HepG2 (cell line): Measurements from ENCODE around the gene ZC3H14. TPM values are rescaled to one million over a fixed set of nuclear protein-coding genes. Genes with fewer than 3 reads are reported as not detected.

Experiments
- ATAC-seq: fragments of 200-7000 bp; cut with Tn5 transposase; 3 replicates; pipeline ENCODE4 v1.9.1; 2020; ENCODE audit warnings: mild to moderate bottlenecking, moderate library complexity
- BruUV-seq: library from RNA; stranded (reverse); fragments of 400-500 nt; replicated peaks from 2 replicates; lab custom pipeline; 2021; lab: Mats Ljungman, UMichigan
- CTCF ChIA-PET: fragments of 300-600 bp; formaldehyde crosslinking; extraction: SDS; loops from one replicate; lab custom pipeline; 2021; ENCODE audit warnings: low total read pairs, inconsistent platforms, low intra/inter-chr PET ratio; lab: Yijun Ruan, JAX
- POLR2A ChIA-PET: fragments of 350-600 bp; sonication (Branson Sonifier 250); formaldehyde crosslinking; loops from one replicate; lab custom pipeline; 2020; ENCODE audit warnings: antibody characterized with exemption, inconsistent platforms; lab: Yijun Ruan, JAX
- DNase-seq: peaks from one replicate; pipeline ENCODE4 v3.0.0-alpha.2; 2015; ENCODE audit warnings: low spot score
- FAIRE-seq: peaks from 3 replicates; lab custom pipeline; 2011; peaks lifted over from hg19 to GRCh38; lab: Jason Lieb, UNC
- H2AFZ ChIP-seq: one replicate; pipeline ENCODE4 v1.6.1; 2011; ENCODE audit warnings: low read length, inconsistent platforms
- H3K27ac ChIP-seq: fragments of 300-600 bp; 3 replicates; pipeline ENCODE4 v1.8.0; 2011; ENCODE audit warnings: mixed run types, mild to moderate bottlenecking, mixed read lengths, low read length, inconsistent platforms; ENCODE audit not compliant: insufficient read depth; ENCODE audit errors: extremely low read length
- H3K27me3 ChIP-seq, 2 experiments: fragments of 200-600 bp in 1 of 2; 2 replicates in 1 of 2; 3 replicates in 1 of 2; pipeline versions ENCODE4 v1.6.0 to v1.8.0; 2011; ENCODE audit warnings: low read length in 2 of 2, mild to moderate bottlenecking in 2 of 2, moderate library complexity in 2 of 2, inconsistent platforms in 1 of 2; ENCODE audit not compliant: insufficient read depth in 2 of 2, control insufficient read depth in 1 of 2
- H3K36me3 ChIP-seq, 2 experiments: fragments of 200-600 bp in 1 of 2; replicated peaks in 1 of 2; 2 replicates in 1 of 2; 3 replicates in 1 of 2; pipeline versions ENCODE4 v1.5.1 to v1.8.0; 2011; ENCODE audit warnings: low read length in 2 of 2, inconsistent platforms in 1 of 2; ENCODE audit not compliant: insufficient read depth in 2 of 2, control insufficient read depth in 1 of 2
- H3K4me1 ChIP-seq: 2 replicates; pipeline ENCODE4 v1.5.1; 2012; ENCODE audit warnings: low read length, inconsistent platforms; ENCODE audit not compliant: insufficient read depth
- H3K4me2 ChIP-seq: 2 replicates; pipeline ENCODE4 v1.6.0; 2011; ENCODE audit warnings: low read depth, low read length, inconsistent platforms
- H3K4me3 ChIP-seq, 3 experiments: fragments of 200-600 bp in 1 of 3; sonication (generic), shearing (Covaris generic) in 1 of 3; replicated peaks in 1 of 3; 2 replicates each; pipeline ENCODE4 v1.5.1; 2011 to 2016; ENCODE audit warnings: low read length in 3 of 3, inconsistent platforms in 2 of 3, low read depth in 2 of 3, mild to moderate bottlenecking in 2 of 3, control low read depth in 1 of 3, mixed read lengths in 1 of 3; ENCODE audit not compliant: insufficient read depth in 1 of 3
- H3K79me2 ChIP-seq: one replicate; pipeline ENCODE4 v1.6.1; 2011; ENCODE audit warnings: low read length, inconsistent platforms; ENCODE audit not compliant: insufficient read depth
- H3K9ac ChIP-seq: 2 replicates; pipeline ENCODE4 v1.6.0; 2011; ENCODE audit warnings: mild to moderate bottlenecking, low read depth, low read length, inconsistent platforms; ENCODE audit not compliant: insufficient read depth
- H3K9me3 ChIP-seq: 2 replicates; pipeline ENCODE4 v1.5.1; 2012; ENCODE audit warnings: mild to moderate bottlenecking, low read length
- H4K20me1 ChIP-seq: 2 replicates; pipeline ENCODE4 v1.6.0; 2011; ENCODE audit warnings: inconsistent platforms, mild to moderate bottlenecking, low read length, moderate library complexity; ENCODE audit not compliant: insufficient read depth
- HMGA1 ChIP-seq: sonication (generic); formaldehyde crosslinking; conservative IDR thresholded peaks from 2 replicates; pipeline ENCODE4 v1.4.0; 2020; ENCODE audit warnings: missing genetic modification reagents
- IRF2 ChIP-seq: IDR thresholded peaks from 2 replicates; pipeline ENCODE4 v1.6.1; 2018; ENCODE audit warnings: missing genetic modification reagents, missing compliant biosample characterization
- MIER2 ChIP-seq: IDR thresholded peaks from 2 replicates; pipeline ENCODE4 v1.6.1; 2016; ENCODE audit warnings: missing biosample characterization, missing genetic modification reagents
- MYC ChIP-seq: sonication (generic); formaldehyde crosslinking; IDR thresholded peaks from 2 replicates; pipeline ENCODE4 v1.9.0; 2021; ENCODE audit warnings: missing genetic modification reagents, borderline replicate concordance
- NFYC ChIP-seq: IDR thresholded peaks from 2 replicates; pipeline ENCODE4 v1.6.1; 2016; ENCODE audit warnings: missing genetic modification reagents, missing compliant biosample characterization
- SIN3A ChIP-seq: IDR thresholded peaks from 2 replicates; pipeline ENCODE4 v1.6.1; 2011; ENCODE audit warnings: low read depth, mild to moderate bottlenecking, control low read depth, low read length, borderline replicate concordance
- SMYD3 ChIP-seq: sonication (generic); formaldehyde crosslinking; IDR thresholded peaks from 2 replicates; pipeline ENCODE4 v1.8.1; 2023; ENCODE audit warnings: mild to moderate bottlenecking, missing genetic modification reagents
- ZNF274 ChIP-seq: sonication (generic); formaldehyde crosslinking; IDR thresholded peaks from 2 replicates; pipeline ENCODE4 v1.5.1; 2020; ENCODE audit warnings: mild to moderate bottlenecking, missing genetic modification reagents
- ZNF30 ChIP-seq: sonication (generic); formaldehyde crosslinking; IDR thresholded peaks from 2 replicates; pipeline ENCODE4 v1.5.0; 2020; ENCODE audit warnings: mild to moderate bottlenecking, missing genetic modification reagents
- WGBS: methylation state at CpG from one replicate; pipeline ENCODE4 v1.1.6; 2017; ENCODE audit warnings: low lambda C conversion rate; 5-methylcytosine and 5-hydroxymethylcytosine counted together
- in situ Hi-C: cut with HindIII; loops from 2 replicates; pipeline ENCODE4 v1.10.0; 2017; ENCODE audit warnings: low pct_unique_long_range_greater_than_20kb; ENCODE audit not compliant: extremely low pct_ligation_motif_present
- intact Hi-C: fragments of 100-400 bp; cut with micrococcal nuclease; formaldehyde crosslinking; loops from one replicate; pipeline ENCODE4 v1.10.0; 2022; ENCODE audit not compliant: unreplicated experiment
- polyA plus RNA-seq, 8 experiments: library from polyadenylated mRNA; depleted of rRNA in 3 of 8; stranded (reverse) in 7 of 8; unstranded in 1 of 8; fragments of >200 nt; fragmentation: Illumina TruSeq in 4 of 8; extraction: Trizol in 4 of 8; gene quantifications; 2 replicates each; pipeline versions ENCODE4 v1.2.1 to v1.2.3, GENCODE V29; 2011 to 2016; ENCODE audit warnings: low read depth in 4 of 8, missing spikeins in 1 of 8, mixed read lengths in 1 of 8; ENCODE audit not compliant: insufficient read depth in 1 of 8
- total RNA-seq, 5 experiments: library from RNA; depleted of rRNA; stranded (reverse); fragments of >200 nt; fragmentation: Illumina TruSeq; extraction: Trizol; gene quantifications; 2 replicates each; pipeline ENCODE4 v1.2.3, GENCODE V29; 2016; ENCODE audit warnings: low read depth in 1 of 5
- TF ChIP-seq, protein P1 (sequence below): sonication (generic); formaldehyde crosslinking; IDR thresholded peaks from 2 replicates; pipeline ENCODE4 v1.5.1; 2020; ENCODE audit warnings: missing genetic modification reagents, mild to moderate bottlenecking, borderline replicate concordance
- TF ChIP-seq, protein P2 (sequence below): sonication (generic); formaldehyde crosslinking; IDR thresholded peaks from 2 replicates; pipeline ENCODE4 v1.4.0; 2020; ENCODE audit warnings: mild to moderate bottlenecking, missing genetic modification reagents
- TF ChIP-seq, protein P3 (sequence below): sonication (generic); formaldehyde crosslinking; IDR thresholded peaks from 2 replicates; pipeline ENCODE4 v1.5.0; 2020; ENCODE audit warnings: missing genetic modification reagents, mild to moderate bottlenecking, borderline replicate concordance

The ZC3H14 gene
- total and polyA plus RNA-seq, 2 of the 13 experiments (the other 11 are each of a cell fraction or from before 2014, with no cell fraction given) = 65.1 to 67.5 TPM

DNA sequence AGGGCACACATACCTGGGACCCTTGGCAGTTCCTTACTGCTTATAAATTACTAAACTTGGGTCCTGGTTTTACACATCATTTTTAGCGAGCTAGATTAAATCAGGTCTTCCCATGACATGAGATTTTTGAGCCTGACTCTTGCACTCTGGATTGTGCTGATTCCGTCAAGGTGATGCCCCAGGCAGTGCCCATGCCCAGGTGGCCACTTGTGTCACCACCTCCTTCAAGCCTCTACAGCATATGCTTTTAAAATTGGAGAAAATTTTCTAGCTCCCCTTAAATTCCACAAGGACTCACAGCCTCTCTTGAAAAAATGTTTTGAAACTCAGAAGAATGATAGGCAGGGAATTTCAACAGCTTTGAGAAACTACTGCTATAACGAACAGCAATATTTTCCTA is 17.6 kb upstream of the ZC3H14 start:
- Histone ChIP-seq H3K36me3 (peaks cover 0 to 11% of the 10 kb centered on the region in 2 experiments; a peak in 2 of 5 replicates), H3K4me3 (no peak overlapping the region), H3K4me2 (no peak overlapping the region), H3K9ac (no peak overlapping the region), H3K27me3 (no peaks in the 10 kb centered on the region; a peak in 1 of 5 replicates), H4K20me1 (no peaks in the 10 kb centered on the region), H3K79me2 (no peaks in the 10 kb centered on the region), H3K4me1 (peaks cover 13% of the 10 kb centered on the region), H3K27ac (no peak overlapping the region), H2AFZ (no peak overlapping the region), H3K9me3 (no peaks in the 10 kb centered on the region)
- WGBS = 93% methylated on average over 3 of the region's 3 CpGs
- ChIA-PET CTCF (no interaction called here), POLR2A (no interaction called here)
- no peak for DNase-seq
- ATAC-seq = no peak
- BruUV-seq = no TSS peak
- intact Hi-C loops = no loop called here
- FAIRE-seq = no peak
- TF ChIP-seq SMYD3 (CRISPR knock-in tag) (no peak), ZNF30 (CRISPR knock-in tag) (no peak), ZNF274 (no peak), MIER2 (no peak), MYC (CRISPR knock-in tag) (no peak), HMGA1 (no peak), IRF2 (no peak), SIN3A (no peak), NFYC (CRISPR knock-in tag) (no peak)
- TF ChIP-seq, protein P1, sequence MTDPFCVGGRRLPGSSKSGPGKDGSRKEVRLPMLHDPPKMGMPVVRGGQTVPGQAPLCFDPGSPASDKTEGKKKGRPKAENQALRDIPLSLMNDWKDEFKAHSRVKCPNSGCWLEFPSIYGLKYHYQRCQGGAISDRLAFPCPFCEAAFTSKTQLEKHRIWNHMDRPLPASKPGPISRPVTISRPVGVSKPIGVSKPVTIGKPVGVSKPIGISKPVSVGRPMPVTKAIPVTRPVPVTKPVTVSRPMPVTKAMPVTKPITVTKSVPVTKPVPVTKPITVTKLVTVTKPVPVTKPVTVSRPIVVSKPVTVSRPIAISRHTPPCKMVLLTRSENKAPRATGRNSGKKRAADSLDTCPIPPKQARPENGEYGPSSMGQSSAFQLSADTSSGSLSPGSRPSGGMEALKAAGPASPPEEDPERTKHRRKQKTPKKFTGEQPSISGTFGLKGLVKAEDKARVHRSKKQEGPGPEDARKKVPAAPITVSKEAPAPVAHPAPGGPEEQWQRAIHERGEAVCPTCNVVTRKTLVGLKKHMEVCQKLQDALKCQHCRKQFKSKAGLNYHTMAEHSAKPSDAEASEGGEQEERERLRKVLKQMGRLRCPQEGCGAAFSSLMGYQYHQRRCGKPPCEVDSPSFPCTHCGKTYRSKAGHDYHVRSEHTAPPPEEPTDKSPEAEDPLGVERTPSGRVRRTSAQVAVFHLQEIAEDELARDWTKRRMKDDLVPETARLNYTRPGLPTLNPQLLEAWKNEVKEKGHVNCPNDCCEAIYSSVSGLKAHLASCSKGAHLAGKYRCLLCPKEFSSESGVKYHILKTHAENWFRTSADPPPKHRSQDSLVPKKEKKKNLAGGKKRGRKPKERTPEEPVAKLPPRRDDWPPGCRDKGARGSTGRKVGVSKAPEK (CRISPR knock-in tag) = no peak
- TF ChIP-seq, protein P2, sequence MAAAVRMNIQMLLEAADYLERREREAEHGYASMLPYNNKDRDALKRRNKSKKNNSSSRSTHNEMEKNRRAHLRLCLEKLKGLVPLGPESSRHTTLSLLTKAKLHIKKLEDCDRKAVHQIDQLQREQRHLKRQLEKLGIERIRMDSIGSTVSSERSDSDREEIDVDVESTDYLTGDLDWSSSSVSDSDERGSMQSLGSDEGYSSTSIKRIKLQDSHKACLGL (CRISPR knock-in tag) = no peak
- TF ChIP-seq, protein P3, sequence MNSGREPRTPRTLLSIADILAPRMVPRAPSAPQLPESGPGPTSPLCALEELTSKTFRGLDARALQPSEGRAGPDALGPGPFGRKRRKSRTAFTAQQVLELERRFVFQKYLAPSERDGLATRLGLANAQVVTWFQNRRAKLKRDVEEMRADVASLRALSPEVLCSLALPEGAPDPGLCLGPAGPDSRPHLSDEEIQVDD (CRISPR knock-in tag) = no peak
- in situ Hi-C loops = no loop called here
